K562 (cell line): ENCODE data around the gene SAMD8. TPM values are rescaled to one million over a fixed set of nuclear protein-coding genes. Genes with fewer than 3 reads are reported as not detected.

Experiments
- ATAC-seq: fragments of 200-7000 bp; cut with Tn5 transposase; 3 replicates; pipeline ENCODE4 v1.9.1; 2020; ENCODE audit warnings: moderate library complexity
- BruUV-seq: library from RNA; stranded (reverse); fragments of 400-500 nt; replicated peaks from 2 replicates; lab custom pipeline; 2021; lab: Mats Ljungman, UMichigan
- CTCF ChIA-PET: fragments of 300-600 bp; formaldehyde crosslinking; extraction: SDS; loops from one replicate; lab custom pipeline; 2021; ENCODE audit warnings: low intra/inter-chr PET ratio; lab: Yijun Ruan, JAX
- POLR2A ChIA-PET: fragments of 300-600, 350-650 bp; sonication (Branson Sonifier 250); formaldehyde crosslinking; extraction: SDS; loops from one replicate; lab custom pipeline; 2021; ENCODE audit warnings: antibody characterized with exemption, inconsistent platforms; lab: Yijun Ruan, JAX
- DNase-seq, 4 experiments: peaks; one replicate each; pipeline versions ENCODE4 v3.0.0 to v3.0.0-alpha.2; 2011 to 2018; ENCODE audit warnings: low spot score in 3 of 4, mixed read lengths in 3 of 4; ENCODE audit errors: extremely low read depth in 1 of 4
- FAIRE-seq: peaks from 2 replicates; lab custom pipeline; 2011; peaks lifted over from hg19 to GRCh38; lab: Jason Lieb, UNC
- H2AFZ ChIP-seq: 2 replicates; pipeline ENCODE4 v1.6.0; 2011; ENCODE audit warnings: low read depth, low read length, control low read depth, inconsistent platforms
- H3K27ac ChIP-seq: fragments of 200-600 bp; 3 replicates; pipeline ENCODE4 v1.8.0; 2011; ENCODE audit warnings: low read depth, mild to moderate bottlenecking, control low read depth, inconsistent platforms, low read length, moderate library complexity, mixed read lengths; ENCODE audit errors: extremely low read depth
- H3K27me3 ChIP-seq, 2 experiments: fragments of 300-600 bp in 1 of 2; 2 replicates in 1 of 2; 3 replicates in 1 of 2; pipeline versions ENCODE4 v1.6.0 to v1.8.0; 2011; ENCODE audit warnings: inconsistent platforms in 2 of 2, low read length in 2 of 2, mild to moderate bottlenecking in 1 of 2, mixed read lengths in 1 of 2, moderate library complexity in 1 of 2; ENCODE audit not compliant: control insufficient read depth in 2 of 2, insufficient read depth in 2 of 2
- H3K36me3 ChIP-seq: fragments of 300-600 bp; 3 replicates; pipeline ENCODE4 v1.8.0; 2011; ENCODE audit warnings: mild to moderate bottlenecking, low read length, inconsistent platforms; ENCODE audit not compliant: control insufficient read depth, insufficient read depth
- H3K4me1 ChIP-seq, 2 experiments: fragments of 200-600 bp in 1 of 2; replicated peaks in 1 of 2; 2 replicates in 1 of 2; 3 replicates in 1 of 2; pipeline versions ENCODE4 v1.5.1 to v1.8.0; 2011; ENCODE audit warnings: inconsistent platforms in 2 of 2, low read length in 2 of 2, mild to moderate bottlenecking in 1 of 2, mixed read lengths in 1 of 2, moderate library complexity in 1 of 2; ENCODE audit not compliant: control insufficient read depth in 2 of 2, insufficient read depth in 2 of 2
- H3K4me2 ChIP-seq: 2 replicates; pipeline ENCODE4 v1.6.1; 2011; ENCODE audit warnings: low read length, control low read depth, inconsistent platforms, mixed read lengths; ENCODE audit not compliant: insufficient read depth
- H3K4me3 ChIP-seq: fragments of 200-600 bp; sonication (generic), shearing (Covaris generic); 2 replicates; pipeline ENCODE4 v1.5.1; 2016; ENCODE audit warnings: control low read depth, inconsistent platforms
- H3K79me2 ChIP-seq: fragments of 200-600 bp; 3 replicates; pipeline ENCODE4 v1.8.0; 2011; ENCODE audit warnings: low read length, inconsistent platforms; ENCODE audit not compliant: control insufficient read depth, insufficient read depth
- H3K9ac ChIP-seq, 2 experiments: 2 replicates each; pipeline versions ENCODE4 v1.6.0 to v1.6.1; 2011; ENCODE audit warnings: low read depth in 2 of 2, low read length in 2 of 2, control low read depth in 1 of 2, inconsistent platforms in 1 of 2, mild to moderate bottlenecking in 1 of 2, mixed read lengths in 1 of 2; ENCODE audit not compliant: insufficient read depth in 1 of 2
- H3K9me1 ChIP-seq: one replicate; pipeline ENCODE4 v1.6.0; 2011; ENCODE audit warnings: inconsistent platforms, mild to moderate bottlenecking, low read length, moderate library complexity; ENCODE audit not compliant: control insufficient read depth, insufficient read depth
- H3K9me3 ChIP-seq: replicated peaks from 2 replicates; pipeline ENCODE4 v1.5.1; 2011; ENCODE audit warnings: low read depth, low read length, inconsistent platforms; ENCODE audit not compliant: control insufficient read depth, insufficient read depth
- H4K20me1 ChIP-seq: replicated peaks from 2 replicates; pipeline ENCODE4 v1.6.1; 2011; ENCODE audit warnings: low read length, inconsistent platforms, mixed read lengths; ENCODE audit not compliant: control insufficient read depth, insufficient read depth
- BCL6 ChIP-seq: fragments of 250-450 bp; sonication (Bioruptor Pico); IDR thresholded peaks from 2 replicates; pipeline ENCODE4 v1.4.0; 2020
- FOS ChIP-seq: IDR thresholded peaks from 3 replicates; pipeline ENCODE4 v1.6.1; 2011; ENCODE audit not compliant: insufficient read length; ENCODE audit errors: extremely low read depth
- FOXJ2 ChIP-seq: fragments of 200-800 bp; sonication (Bioruptor generic); IDR thresholded peaks from 2 replicates; pipeline ENCODE4 v1.6.1; 2016; ENCODE audit warnings: missing genetic modification characterization, missing compliant biosample characterization
- FOXK1 ChIP-seq: sonication (generic); formaldehyde crosslinking; IDR thresholded peaks from 2 replicates; pipeline ENCODE4 v1.8.0; 2022; ENCODE audit warnings: missing genetic modification reagents, mild to moderate bottlenecking, borderline replicate concordance
- MAZ ChIP-seq, 2 experiments: fragments of 450-650 bp in 1 of 2; sonication (generic) in 1 of 2; formaldehyde crosslinking; IDR thresholded peaks in 1 of 2; conservative IDR thresholded peaks in 1 of 2; 2 replicates each; pipeline versions ENCODE4 v1.4.0 to v1.5.0; 2020; ENCODE audit warnings: mild to moderate bottlenecking in 1 of 2, missing genetic modification reagents in 1 of 2
- NFYB ChIP-seq: IDR thresholded peaks from 2 replicates; pipeline ENCODE4 v1.6.1; 2011; ENCODE audit warnings: mild to moderate bottlenecking, moderate library complexity; ENCODE audit not compliant: insufficient read length; ENCODE audit errors: extremely low read depth
- POLR2G ChIP-seq: fragments of 200-400 bp; formaldehyde crosslinking; IDR thresholded peaks from 2 replicates; pipeline ENCODE4 v1.6.1; 2017; ENCODE audit warnings: low read depth, mild to moderate bottlenecking, antibody characterized with exemption, low read length, moderate library complexity
- RBM14 ChIP-seq: fragments of 200-400 bp; formaldehyde crosslinking; IDR thresholded peaks from 2 replicates; pipeline ENCODE4 v1.6.1; 2018; ENCODE audit warnings: low read depth, mild to moderate bottlenecking, low read length, moderate library complexity, borderline replicate concordance; ENCODE audit not compliant: insufficient read depth
- SETDB1 ChIP-seq: IDR thresholded peaks from one replicate; pipeline ENCODE4 v1.6.1; 2012; ENCODE audit warnings: low read length, control low read depth, inconsistent platforms
- SNIP1 ChIP-seq: fragments of 450-650 bp; IDR thresholded peaks from 2 replicates; pipeline ENCODE4 v1.7.1; 2017; ENCODE audit warnings: low read depth, mild to moderate bottlenecking
- TCF3 ChIP-seq: sonication (generic); formaldehyde crosslinking; IDR thresholded peaks from 2 replicates; pipeline ENCODE4 v1.4.0; 2020; ENCODE audit warnings: mild to moderate bottlenecking, missing genetic modification reagents
- ZFP36 ChIP-seq: fragments of 150-350 bp; IDR thresholded peaks from 2 replicates; pipeline ENCODE4 v1.6.1; 2018; ENCODE audit warnings: low read length, low read depth; ENCODE audit not compliant: partially characterized antibody
- ZNF561 ChIP-seq: fragments of 450-650 bp; formaldehyde crosslinking; conservative IDR thresholded peaks from 2 replicates; pipeline ENCODE4 v1.4.0; 2020; ENCODE audit warnings: mild to moderate bottlenecking, moderate library complexity
- WGBS: fragments of 100-300 bp; shearing (Covaris generic); methylation state at CpG from one replicate; pipeline ENCODE4 v1.1.6; 2016; ENCODE audit warnings: low coverage, mixed read lengths; ENCODE audit not compliant: insufficient coverage; ENCODE audit errors: missing lambda C conversion rate; 5-methylcytosine and 5-hydroxymethylcytosine counted together
- in situ Hi-C: fragments of 300-500 bp; cut with MboI; formaldehyde crosslinking; loops from 4 replicates; pipeline ENCODE4 v1.15.0; 2018; ENCODE audit warnings: inconsistent platforms, mixed read lengths
- intact Hi-C: fragments of 100-400 bp; cut with micrococcal nuclease; formaldehyde crosslinking; loops from 2 replicates; pipeline ENCODE4 v1.14.2; 2022
- polyA plus RNA-seq, 8 experiments: library from polyadenylated mRNA; depleted of rRNA in 4 of 8; stranded (reverse) in 5 of 8; unstranded in 3 of 8; fragments of >200 nt; fragmentation: Nextera tagmentation in 2 of 8; fragmentation: Illumina TruSeq in 1 of 8; extraction: Ambion mirVana in 2 of 8; extraction: Trizol in 1 of 8; gene quantifications; 2 replicates each; pipeline versions ENCODE4 v1.2.1 to v1.2.3, GENCODE V29; 2011 to 2014; ENCODE audit warnings: inconsistent platforms in 1 of 8, missing spikeins in 1 of 8
- total RNA-seq, 7 experiments: library from RNA; depleted of rRNA in 6 of 7; stranded (reverse); fragments of >200 nt in 6 of 7; fragmentation: Illumina TruSeq in 2 of 7; extraction: Trizol in 2 of 7; gene quantifications; 2 replicates each; pipeline versions ENCODE4 v1.2.1 to v1.2.3, GENCODE V29; 2011 to 2021; ENCODE audit warnings: low replicate concordance in 1 of 7
- TF ChIP-seq, protein P1 (sequence below): fragments of 450-650 bp; IDR thresholded peaks from 2 replicates; pipeline ENCODE4 v1.6.1; 2018; ENCODE audit not compliant: partially characterized antibody
- TF ChIP-seq, protein P2 (sequence below): fragments of 250-450 bp; sonication (Bioruptor Pico); IDR thresholded peaks from 2 replicates; pipeline ENCODE4 v1.4.0; 2020
- TF ChIP-seq, protein P3 (sequence below): fragments of 450-650 bp; IDR thresholded peaks from 2 replicates; pipeline ENCODE4 v1.6.1; 2016; ENCODE audit warnings: antibody characterized with exemption

SAMD8 gene
- total and polyA plus RNA-seq, 9 of the 15 experiments (the other 6 are each of a cell fraction or from before 2014, with no cell fraction given), result 2.7 to 16.1 (median 6.2) TPM

DNA sequence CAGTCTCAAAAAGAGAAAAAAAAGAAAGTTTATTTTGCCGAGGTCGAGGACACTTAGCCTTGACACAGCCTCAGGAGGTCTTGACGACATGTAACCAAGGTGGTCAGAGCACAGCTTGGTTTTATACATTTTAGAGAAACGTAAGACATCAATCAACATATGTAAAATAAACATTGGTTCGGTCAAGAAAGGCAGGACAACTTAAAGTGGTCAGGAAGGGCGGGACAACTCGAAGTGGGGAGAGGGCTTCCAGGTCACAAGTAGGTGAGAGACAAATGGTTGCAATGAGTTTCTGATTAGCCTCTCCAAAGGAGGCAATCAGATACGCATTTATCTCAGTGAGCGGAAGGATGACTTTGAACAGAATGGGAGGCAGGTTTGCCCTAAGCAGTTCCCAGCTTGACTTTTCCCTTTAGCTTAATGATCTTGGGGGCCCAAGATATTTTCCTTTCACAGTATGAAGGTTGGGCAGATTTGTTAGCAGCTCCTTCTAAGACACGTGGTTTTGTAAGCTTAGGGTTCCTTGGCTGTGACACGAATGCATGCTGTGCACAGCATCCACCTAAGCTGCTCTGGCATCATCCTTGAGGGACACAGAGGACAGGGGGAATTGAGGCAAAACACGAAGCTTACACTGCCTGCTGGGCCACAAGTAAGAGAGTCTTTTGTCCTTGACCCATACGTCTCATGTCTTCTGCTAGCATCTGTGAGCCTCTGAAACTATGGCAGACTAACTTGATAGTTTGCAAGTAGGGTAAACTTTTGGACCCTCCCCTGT, 95.8 kb downstream of the SAMD8 start:
- DNase-seq (no peak), FAIRE-seq (peak; percentile 6), ATAC-seq (no peak)
- Histone ChIP-seq H2AFZ (peak overlapping the region; percentile 73), H4K20me1 (0 out of 2 replicates have a peak, but pooled peaks cover 7% of the 10 kb centered on the region), H3K27me3 (no peaks in the 10 kb centered on the region), H3K9me3 (no peaks in the 10 kb centered on the region), H3K9me1 (no peaks in the 10 kb centered on the region), H3K79me2 (peaks cover 19% of the 10 kb centered on the region), H3K4me2 (peak overlapping the region; percentile 49), H3K36me3 (peaks cover 12% of the 10 kb centered on the region), H3K4me3 (no peak overlapping the region), H3K27ac (no peak overlapping the region), H3K4me1 (peaks cover 37 to 42% of the 10 kb centered on the region in 2 experiments), H3K9ac (peak overlapping the region; percentile 4 to 71; a peak in 2 of 4 replicates)
- CTCF ChIA-PET, result no interaction called here
- 12% methylated on average over 13 of the region's 13 CpGs for WGBS
- BruUV-seq, result no TSS peak
- POLR2A ChIA-PET, result interaction anchor here (1.1 to 8.9 kb wide), 6 partner anchors 12 to 79 kb away, joined by 3 to 74 read pairs (median 3); no protein-coding TSS in a partner anchor
- in situ Hi-C loops (no loop called here), intact Hi-C loops (no loop called here)
- TF ChIP-seq SETDB1, result no peak
- no peak for TF ChIP-seq SNIP1
- TF ChIP-seq, protein P1, sequence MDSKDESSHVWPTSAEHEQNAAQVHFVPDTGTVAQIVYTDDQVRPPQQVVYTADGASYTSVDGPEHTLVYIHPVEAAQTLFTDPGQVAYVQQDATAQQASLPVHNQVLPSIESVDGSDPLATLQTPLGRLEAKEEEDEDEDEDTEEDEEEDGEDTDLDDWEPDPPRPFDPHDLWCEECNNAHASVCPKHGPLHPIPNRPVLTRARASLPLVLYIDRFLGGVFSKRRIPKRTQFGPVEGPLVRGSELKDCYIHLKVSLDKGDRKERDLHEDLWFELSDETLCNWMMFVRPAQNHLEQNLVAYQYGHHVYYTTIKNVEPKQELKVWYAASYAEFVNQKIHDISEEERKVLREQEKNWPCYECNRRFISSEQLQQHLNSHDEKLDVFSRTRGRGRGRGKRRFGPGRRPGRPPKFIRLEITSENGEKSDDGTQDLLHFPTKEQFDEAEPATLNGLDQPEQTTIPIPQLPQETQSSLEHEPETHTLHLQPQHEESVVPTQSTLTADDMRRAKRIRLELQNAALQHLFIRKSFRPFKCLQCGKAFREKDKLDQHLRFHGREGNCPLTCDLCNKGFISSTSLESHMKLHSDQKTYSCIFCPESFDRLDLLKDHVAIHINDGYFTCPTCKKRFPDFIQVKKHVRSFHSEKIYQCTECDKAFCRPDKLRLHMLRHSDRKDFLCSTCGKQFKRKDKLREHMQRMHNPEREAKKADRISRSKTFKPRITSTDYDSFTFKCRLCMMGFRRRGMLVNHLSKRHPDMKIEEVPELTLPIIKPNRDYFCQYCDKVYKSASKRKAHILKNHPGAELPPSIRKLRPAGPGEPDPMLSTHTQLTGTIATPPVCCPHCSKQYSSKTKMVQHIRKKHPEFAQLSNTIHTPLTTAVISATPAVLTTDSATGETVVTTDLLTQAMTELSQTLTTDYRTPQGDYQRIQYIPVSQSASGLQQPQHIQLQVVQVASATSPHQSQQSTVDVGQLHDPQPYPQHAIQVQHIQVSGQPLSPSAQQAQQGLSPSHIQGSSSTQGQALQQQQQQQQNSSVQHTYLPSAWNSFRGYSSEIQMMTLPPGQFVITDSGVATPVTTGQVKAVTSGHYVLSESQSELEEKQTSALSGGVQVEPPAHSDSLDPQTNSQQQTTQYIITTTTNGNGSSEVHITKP, result peak; percentile 86
- TF ChIP-seq ZFP36, result no peak
- TF ChIP-seq RBM14, result no peak
- TF ChIP-seq TCF3 (CRISPR knock-in tag), result no peak
- TF ChIP-seq FOXK1 (CRISPR knock-in tag), result no peak
- TF ChIP-seq, protein P2, sequence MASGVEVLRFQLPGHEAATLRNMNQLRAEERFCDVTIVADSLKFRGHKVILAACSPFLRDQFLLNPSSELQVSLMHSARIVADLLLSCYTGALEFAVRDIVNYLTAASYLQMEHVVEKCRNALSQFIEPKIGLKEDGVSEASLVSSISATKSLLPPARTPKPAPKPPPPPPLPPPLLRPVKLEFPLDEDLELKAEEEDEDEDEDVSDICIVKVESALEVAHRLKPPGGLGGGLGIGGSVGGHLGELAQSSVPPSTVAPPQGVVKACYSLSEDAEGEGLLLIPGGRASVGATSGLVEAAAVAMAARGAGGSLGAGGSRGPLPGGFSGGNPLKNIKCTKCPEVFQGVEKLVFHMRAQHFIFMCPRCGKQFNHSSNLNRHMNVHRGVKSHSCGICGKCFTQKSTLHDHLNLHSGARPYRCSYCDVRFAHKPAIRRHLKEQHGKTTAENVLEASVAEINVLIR (CRISPR knock-in tag), result no peak
- TF ChIP-seq FOS, result no peak
- TF ChIP-seq, protein P3, sequence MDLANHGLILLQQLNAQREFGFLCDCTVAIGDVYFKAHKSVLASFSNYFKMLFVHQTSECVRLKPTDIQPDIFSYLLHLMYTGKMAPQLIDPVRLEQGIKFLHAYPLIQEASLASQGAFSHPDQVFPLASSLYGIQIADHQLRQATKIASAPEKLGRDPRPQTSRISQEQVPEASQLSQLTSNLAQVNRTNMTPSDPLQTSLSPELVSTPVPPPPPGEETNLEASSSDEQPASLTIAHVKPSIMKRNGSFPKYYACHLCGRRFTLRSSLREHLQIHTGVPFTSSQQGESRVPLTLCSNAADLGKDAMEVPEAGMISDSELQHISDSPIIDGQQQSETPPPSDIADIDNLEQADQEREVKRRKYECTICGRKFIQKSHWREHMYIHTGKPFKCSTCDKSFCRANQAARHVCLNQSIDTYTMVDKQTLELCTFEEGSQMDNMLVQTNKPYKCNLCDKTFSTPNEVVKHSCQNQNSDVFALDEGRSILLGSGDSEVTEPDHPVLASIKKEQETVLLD, result no peak
- TF ChIP-seq MAZ (CRISPR knock-in tag; conservative IDR thresholded peaks at IDR 0.05 in 1 of 2, IDR thresholded peaks at IDR 0.05 in 1 of 2), result no peak
- TF ChIP-seq BCL6 (CRISPR knock-in tag), result no peak
- no peak for TF ChIP-seq ZNF561
- TF ChIP-seq NFYB, result no peak
- no peak for TF ChIP-seq POLR2G
- TF ChIP-seq FOXJ2, result no peak
